ENCODE measurements around the gene INPP4B.

Gene INPP4B

GRCh38 chr4:142297313-142297712, 548.8 kb downstream of the INPP4B start:
- Histone ChIP-seq H2BK120ac (ENCODE audit: low read depth, low read length) (no peak overlapping the region), H4K91ac (ENCODE audit: low read length) (no peak overlapping the region), H2BK12ac (ENCODE audit: low read length in 2 of 2) (no peak overlapping the region), H3K23ac (ENCODE audit: low read length in 2 of 2) (no peak overlapping the region), H3K4me2 (ENCODE audit: low read length, poor library complexity, severe bottlenecking) (no peak overlapping the region), H4K8ac (ENCODE audit: low read length) (no peak overlapping the region), H3K27me3 (ENCODE audit: control insufficient read depth in 1 of 2, insufficient read depth in 1 of 2, low read length in 2 of 2) (no peaks in the 10 kb centered on the region), H3K79me1 (replicated peaks; ENCODE audit: low read length, poor library complexity, severe bottlenecking) (peaks cover 2% of the 10 kb centered on the region), H3K36me3 (ENCODE audit: control insufficient read depth in 1 of 2, insufficient read depth in 2 of 2, low read depth in 1 of 2, low read length in 2 of 2) (no peaks in the 10 kb centered on the region), H3K14ac (ENCODE audit: low read length in 2 of 2) (no peak overlapping the region), H2BK5ac (ENCODE audit: low read depth, low read length, poor library complexity, severe bottlenecking) (no peak overlapping the region), H2AFZ (ENCODE audit: low read depth, low read length) (no peak overlapping the region), H3K4ac (ENCODE audit: low read depth in 1 of 2, low read length in 2 of 2) (no peak overlapping the region), H3K9me3 (ENCODE audit: control insufficient read depth, low read length) (no peaks in the 10 kb centered on the region), H3K4me1 (ENCODE audit: control insufficient read depth, insufficient read depth, low read depth, low read length) (no peaks in the 10 kb centered on the region), H3K18ac (ENCODE audit: low read depth in 1 of 2, low read length in 2 of 2) (no peak overlapping the region), H3K9ac (ENCODE audit: low read length) (no peak overlapping the region), H3K4me3 (ENCODE audit: insufficient read depth in 1 of 2, low read depth in 1 of 2, low read length in 2 of 2) (no peak overlapping the region), H2BK15ac (ENCODE audit: low read depth, poor library complexity, severe bottlenecking) (no peak overlapping the region), H3K27ac (ENCODE audit: low read length, poor library complexity, severe bottlenecking) (no peak overlapping the region), H2AK5ac (ENCODE audit: low read length, severe bottlenecking) (no peak overlapping the region)
- no peak for DNase-seq
- WGBS, result 73% methylated on average over 3 of the region's 4 CpGs

GRCh38 chr4:142293536-142293935, 552.6 kb downstream of the INPP4B start:
- no peak overlapping the region for H3K4ac ChIP-seq (ENCODE audit: low read depth in 1 of 2, low read length in 2 of 2)
- H4K91ac ChIP-seq (ENCODE audit: low read length), result no peak overlapping the region
- no peak overlapping the region for H3K4me3 ChIP-seq (ENCODE audit: insufficient read depth in 1 of 2, low read depth in 1 of 2, low read length in 2 of 2)
- H3K9me3 ChIP-seq (ENCODE audit: control insufficient read depth, low read length), result no peaks in the 10 kb centered on the region
- no peak overlapping the region for H2BK5ac ChIP-seq (ENCODE audit: low read depth, low read length, poor library complexity, severe bottlenecking)
- no peak overlapping the region for H2BK120ac ChIP-seq (ENCODE audit: low read depth, low read length)
- 89% methylated on average over 4 of the region's 4 CpGs for WGBS
- H3K36me3 ChIP-seq (ENCODE audit: control insufficient read depth in 1 of 2, insufficient read depth in 2 of 2, low read depth in 1 of 2, low read length in 2 of 2), result no peaks in the 10 kb centered on the region
- H3K4me1 ChIP-seq (ENCODE audit: control insufficient read depth, insufficient read depth, low read depth, low read length), result no peaks in the 10 kb centered on the region
- no peak overlapping the region for H2AK5ac ChIP-seq (ENCODE audit: low read length, severe bottlenecking)
- H3K79me1 ChIP-seq (replicated peaks; ENCODE audit: low read length, poor library complexity, severe bottlenecking), result peaks cover 2% of the 10 kb centered on the region
- H2BK12ac ChIP-seq (ENCODE audit: low read length in 2 of 2), result no peak overlapping the region
- H3K9ac ChIP-seq (ENCODE audit: low read length), result no peak overlapping the region
- H3K23ac ChIP-seq (ENCODE audit: low read length in 2 of 2), result no peak overlapping the region
- no peak overlapping the region for H2BK15ac ChIP-seq (ENCODE audit: low read depth, poor library complexity, severe bottlenecking)
- no peak overlapping the region for H4K8ac ChIP-seq (ENCODE audit: low read length)
- no peak overlapping the region for H2AFZ ChIP-seq (ENCODE audit: low read depth, low read length)
- H3K4me2 ChIP-seq (ENCODE audit: low read length, poor library complexity, severe bottlenecking), result no peak overlapping the region
- H3K14ac ChIP-seq (ENCODE audit: low read length in 2 of 2), result no peak overlapping the region
- DNase-seq, result peak; percentile 14
- H3K27ac ChIP-seq (ENCODE audit: low read length, poor library complexity, severe bottlenecking), result no peak overlapping the region
- H3K18ac ChIP-seq (ENCODE audit: low read depth in 1 of 2, low read length in 2 of 2), result no peak overlapping the region
- H3K27me3 ChIP-seq (ENCODE audit: control insufficient read depth in 1 of 2, insufficient read depth in 1 of 2, low read length in 2 of 2), result no peaks in the 10 kb centered on the region

GRCh38 chr4:142292231-142292630, 553.9 kb downstream of the INPP4B start:
- peaks cover 2% of the 10 kb centered on the region for H3K79me1 ChIP-seq (replicated peaks; ENCODE audit: low read length, poor library complexity, severe bottlenecking)

GRCh38 chr4:142291299-142292050, 554.6 kb downstream of the INPP4B start:
- Histone ChIP-seq H3K4me3 (ENCODE audit: insufficient read depth in 1 of 2, low read depth in 1 of 2, low read length in 2 of 2) (no peak overlapping the region), H3K4me2 (ENCODE audit: low read length, poor library complexity, severe bottlenecking) (no peak overlapping the region), H3K4me1 (ENCODE audit: control insufficient read depth, insufficient read depth, low read depth, low read length) (no peaks in the 10 kb centered on the region), H3K27me3 (ENCODE audit: control insufficient read depth in 1 of 2, insufficient read depth in 1 of 2, low read length in 2 of 2) (no peaks in the 10 kb centered on the region), H3K36me3 (ENCODE audit: control insufficient read depth in 1 of 2, insufficient read depth in 2 of 2, low read depth in 1 of 2, low read length in 2 of 2) (no peaks in the 10 kb centered on the region), H3K9me3 (ENCODE audit: control insufficient read depth, low read length) (no peaks in the 10 kb centered on the region), H3K27ac (ENCODE audit: low read length, poor library complexity, severe bottlenecking) (no peak overlapping the region), H2AK5ac (ENCODE audit: low read length, severe bottlenecking) (no peak overlapping the region), H2BK120ac (ENCODE audit: low read depth, low read length) (no peak overlapping the region), H3K9ac (ENCODE audit: low read length) (no peak overlapping the region), H2BK5ac (ENCODE audit: low read depth, low read length, poor library complexity, severe bottlenecking) (no peak overlapping the region), H2AFZ (ENCODE audit: low read depth, low read length) (no peak overlapping the region), H3K23ac (ENCODE audit: low read length in 2 of 2) (no peak overlapping the region), H2BK15ac (ENCODE audit: low read depth, poor library complexity, severe bottlenecking) (no peak overlapping the region), H4K91ac (ENCODE audit: low read length) (no peak overlapping the region), H3K79me1 (replicated peaks; ENCODE audit: low read length, poor library complexity, severe bottlenecking) (peaks cover 2% of the 10 kb centered on the region), H3K4ac (ENCODE audit: low read depth in 1 of 2, low read length in 2 of 2) (no peak overlapping the region), H3K18ac (ENCODE audit: low read depth in 1 of 2, low read length in 2 of 2) (no peak overlapping the region), H4K8ac (ENCODE audit: low read length) (no peak overlapping the region), H3K14ac (ENCODE audit: low read length in 2 of 2) (no peak overlapping the region), H2BK12ac (ENCODE audit: low read length in 2 of 2) (no peak overlapping the region)
- WGBS, result 100% methylated on average over 3 of the region's 5 CpGs
- DNase-seq, result no peak

More at GRCh38 chr4:142292231-142292630, 553.9 kb downstream of the INPP4B start:
- Histone ChIP-seq H3K27me3 (ENCODE audit: control insufficient read depth in 1 of 2, insufficient read depth in 1 of 2, low read length in 2 of 2) (no peaks in the 10 kb centered on the region), H3K27ac (ENCODE audit: low read length, poor library complexity, severe bottlenecking) (no peak overlapping the region), H2AK5ac (ENCODE audit: low read length, severe bottlenecking) (no peak overlapping the region), H3K18ac (ENCODE audit: low read depth in 1 of 2, low read length in 2 of 2) (no peak overlapping the region), H3K4ac (ENCODE audit: low read depth in 1 of 2, low read length in 2 of 2) (no peak overlapping the region), H3K23ac (ENCODE audit: low read length in 2 of 2) (no peak overlapping the region), H3K9me3 (ENCODE audit: control insufficient read depth, low read length) (no peaks in the 10 kb centered on the region), H4K8ac (ENCODE audit: low read length) (no peak overlapping the region), H2BK12ac (ENCODE audit: low read length in 2 of 2) (no peak overlapping the region), H2BK5ac (ENCODE audit: low read depth, low read length, poor library complexity, severe bottlenecking) (no peak overlapping the region), H3K14ac (ENCODE audit: low read length in 2 of 2) (no peak overlapping the region), H3K9ac (ENCODE audit: low read length) (no peak overlapping the region), H3K4me1 (ENCODE audit: control insufficient read depth, insufficient read depth, low read depth, low read length) (no peaks in the 10 kb centered on the region), H3K4me3 (ENCODE audit: insufficient read depth in 1 of 2, low read depth in 1 of 2, low read length in 2 of 2) (no peak overlapping the region), H2AFZ (ENCODE audit: low read depth, low read length) (no peak overlapping the region), H4K91ac (ENCODE audit: low read length) (no peak overlapping the region), H2BK120ac (ENCODE audit: low read depth, low read length) (no peak overlapping the region), H3K4me2 (ENCODE audit: low read length, poor library complexity, severe bottlenecking) (no peak overlapping the region), H3K36me3 (ENCODE audit: control insufficient read depth in 1 of 2, insufficient read depth in 2 of 2, low read depth in 1 of 2, low read length in 2 of 2) (no peaks in the 10 kb centered on the region), H2BK15ac (ENCODE audit: low read depth, poor library complexity, severe bottlenecking) (no peak overlapping the region)
- WGBS, result 90% methylated on average over 2 of the region's 2 CpGs
- DNase-seq, result no peak

Data from mesenchymal stem cell (in vitro differentiated cells and primary cell).